ENCODE results near the gene PLPP4. TPM values are rescaled to one million over a fixed set of nuclear protein-coding genes. Genes with fewer than 3 reads are reported as not detected.

PLPP4 gene
- total and polyA plus RNA-seq, 2 experiments from 2014 or later = 0.74 to 1.0 TPM

DNA sequence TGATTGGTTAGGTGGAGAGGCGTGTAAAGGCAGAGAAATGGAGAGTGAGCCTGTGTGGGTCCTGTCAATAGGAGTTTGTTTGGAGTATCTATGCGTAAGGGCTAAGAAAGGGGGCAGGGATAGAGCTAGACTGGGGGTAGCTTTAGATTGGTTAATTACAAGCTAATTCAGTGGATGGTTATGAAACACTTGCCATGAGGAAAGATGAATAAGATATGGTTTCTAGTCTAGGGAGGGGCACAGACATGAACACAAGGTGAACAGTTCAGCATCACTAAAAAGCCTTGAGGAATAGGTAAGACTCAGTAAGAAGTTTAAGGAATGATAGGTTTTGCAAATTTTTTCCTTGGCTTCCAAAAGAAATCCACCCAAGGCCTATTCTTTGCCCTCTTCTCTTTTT, 50.6 kb downstream of the PLPP4 start:
- H3K27me3 ChIP-seq = no peaks in the 10 kb centered on the region
- H3K36me3 ChIP-seq = no peaks in the 10 kb centered on the region
- H3K27ac ChIP-seq = no peak overlapping the region
- H3K9me3 ChIP-seq (ENCODE audit: low read depth) = no peaks in the 10 kb centered on the region
- no peak overlapping the region for H3K4me3 ChIP-seq
- DNase-seq (ENCODE audit: low read depth in 1 of 2, low spot score in 1 of 2) = no peak
- no peaks in the 10 kb centered on the region for H3K4me1 ChIP-seq (ENCODE audit: low read depth)
- TF ChIP-seq, protein P1, sequence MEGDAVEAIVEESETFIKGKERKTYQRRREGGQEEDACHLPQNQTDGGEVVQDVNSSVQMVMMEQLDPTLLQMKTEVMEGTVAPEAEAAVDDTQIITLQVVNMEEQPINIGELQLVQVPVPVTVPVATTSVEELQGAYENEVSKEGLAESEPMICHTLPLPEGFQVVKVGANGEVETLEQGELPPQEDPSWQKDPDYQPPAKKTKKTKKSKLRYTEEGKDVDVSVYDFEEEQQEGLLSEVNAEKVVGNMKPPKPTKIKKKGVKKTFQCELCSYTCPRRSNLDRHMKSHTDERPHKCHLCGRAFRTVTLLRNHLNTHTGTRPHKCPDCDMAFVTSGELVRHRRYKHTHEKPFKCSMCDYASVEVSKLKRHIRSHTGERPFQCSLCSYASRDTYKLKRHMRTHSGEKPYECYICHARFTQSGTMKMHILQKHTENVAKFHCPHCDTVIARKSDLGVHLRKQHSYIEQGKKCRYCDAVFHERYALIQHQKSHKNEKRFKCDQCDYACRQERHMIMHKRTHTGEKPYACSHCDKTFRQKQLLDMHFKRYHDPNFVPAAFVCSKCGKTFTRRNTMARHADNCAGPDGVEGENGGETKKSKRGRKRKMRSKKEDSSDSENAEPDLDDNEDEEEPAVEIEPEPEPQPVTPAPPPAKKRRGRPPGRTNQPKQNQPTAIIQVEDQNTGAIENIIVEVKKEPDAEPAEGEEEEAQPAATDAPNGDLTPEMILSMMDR (IDR thresholded peaks at IDR 0.05; ENCODE audit: low read depth, low read length) = no peak

DNA sequence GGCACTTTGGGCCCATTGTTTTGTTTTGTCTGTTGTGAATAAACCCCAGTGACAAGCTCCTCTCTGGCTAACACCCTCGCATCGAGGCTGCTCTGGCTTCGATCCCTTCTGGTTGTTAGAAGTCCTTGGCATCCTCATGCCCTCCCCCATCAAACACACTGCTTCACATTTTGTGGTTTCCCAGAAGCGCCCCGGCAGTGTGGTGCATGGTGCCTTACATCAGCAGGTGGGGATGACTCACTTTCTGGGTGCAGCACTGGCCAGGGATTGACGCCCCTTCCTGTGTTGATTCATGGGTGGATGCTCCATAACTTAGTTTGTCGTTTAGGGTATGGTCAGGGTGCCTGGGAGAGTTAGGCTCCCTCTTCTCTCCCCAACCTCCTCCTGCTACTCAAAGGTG, 51.4 kb downstream of the PLPP4 start:
- no peak overlapping the region for H3K4me3 ChIP-seq
- no peak for DNase-seq (ENCODE audit: low read depth in 1 of 2, low spot score in 1 of 2)
- no peaks in the 10 kb centered on the region for H3K9me3 ChIP-seq (ENCODE audit: low read depth)
- no peak overlapping the region for H3K27ac ChIP-seq
- TF ChIP-seq, protein P1 (IDR thresholded peaks at IDR 0.05; ENCODE audit: low read depth, low read length) = no peak
- no peaks in the 10 kb centered on the region for H3K36me3 ChIP-seq
- no peaks in the 10 kb centered on the region for H3K27me3 ChIP-seq
- H3K4me1 ChIP-seq (ENCODE audit: low read depth) = no peaks in the 10 kb centered on the region

DNA sequence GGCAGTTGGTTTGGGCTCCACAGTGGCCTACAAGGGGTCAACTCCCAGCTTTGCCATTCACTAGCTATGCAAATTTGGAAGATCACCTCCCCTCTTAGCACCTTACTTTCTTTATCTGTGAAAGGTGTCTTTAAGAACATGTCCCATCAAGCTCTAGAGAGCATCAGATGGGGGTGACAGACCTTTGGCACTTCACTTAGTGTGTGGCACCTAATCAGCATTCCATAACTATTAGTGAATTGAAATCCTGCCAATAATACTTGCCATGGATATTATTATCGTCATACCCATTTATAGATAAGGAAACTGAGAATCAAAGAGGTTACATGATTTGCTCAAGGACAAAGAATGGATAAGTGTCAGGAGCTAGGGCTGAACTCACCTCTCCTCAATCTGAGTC, 51.9 kb downstream of the PLPP4 start:
- DNase-seq (ENCODE audit: low read depth in 1 of 2, low spot score in 1 of 2) = no peak
- Histone ChIP-seq H3K4me3 (no peak overlapping the region), H3K4me1 (ENCODE audit: low read depth) (no peaks in the 10 kb centered on the region), H3K27ac (no peak overlapping the region), H3K27me3 (no peaks in the 10 kb centered on the region), H3K36me3 (no peaks in the 10 kb centered on the region), H3K9me3 (ENCODE audit: low read depth) (no peaks in the 10 kb centered on the region)
- TF ChIP-seq, protein P1 (IDR thresholded peaks at IDR 0.05; ENCODE audit: low read depth, low read length) = no peak

DNA sequence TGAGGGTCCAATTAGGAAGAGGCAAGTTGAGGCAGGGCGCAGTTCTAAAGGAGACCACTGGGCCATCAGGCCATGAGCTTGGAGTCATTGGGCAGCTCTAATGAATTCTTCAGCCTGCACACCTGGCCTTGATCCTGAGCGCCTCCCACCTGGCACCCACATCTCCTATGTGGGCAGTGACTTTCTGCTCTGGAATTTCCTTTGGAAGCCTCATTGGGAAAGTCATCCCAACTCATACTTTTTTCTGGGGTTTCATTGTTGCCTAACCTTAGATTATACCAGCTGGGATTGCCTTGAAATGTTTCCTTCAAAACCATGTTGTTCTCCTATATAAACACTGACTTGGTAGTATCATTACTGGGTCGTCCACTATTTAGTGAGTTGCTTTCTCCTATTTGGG, 54.1 kb downstream of the PLPP4 start:
- TF ChIP-seq, protein P1 (IDR thresholded peaks at IDR 0.05; ENCODE audit: low read depth, low read length) = no peak
- Histone ChIP-seq H3K9me3 (ENCODE audit: low read depth) (no peaks in the 10 kb centered on the region), H3K27ac (no peak overlapping the region), H3K36me3 (no peaks in the 10 kb centered on the region), H3K4me3 (no peak overlapping the region), H3K4me1 (ENCODE audit: low read depth) (no peaks in the 10 kb centered on the region), H3K27me3 (no peaks in the 10 kb centered on the region)
- DNase-seq (ENCODE audit: low read depth in 1 of 2, low spot score in 1 of 2) = no peak

DNA sequence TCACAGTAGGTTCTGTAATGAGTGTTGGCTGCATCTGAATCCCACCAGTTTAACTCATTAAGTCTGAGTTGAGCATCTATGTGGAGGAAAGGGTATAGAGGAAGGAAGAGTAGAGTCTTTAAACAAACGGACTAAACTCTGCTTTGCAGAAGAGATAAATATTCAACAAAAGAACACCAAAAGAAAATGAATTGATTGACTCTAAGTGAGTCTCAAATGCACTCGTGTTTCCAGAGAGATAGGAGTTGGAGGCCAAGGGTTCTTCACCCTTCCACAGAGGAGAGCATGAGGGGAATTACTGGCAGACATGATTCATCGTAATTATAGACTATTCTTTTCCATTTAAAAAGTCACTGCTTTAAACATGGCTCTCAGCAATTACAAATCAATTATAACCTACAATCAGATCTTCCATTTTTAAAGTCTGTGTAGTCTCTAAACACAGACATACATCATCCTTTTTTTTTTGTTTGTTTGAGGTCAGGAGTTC, 56.3 kb downstream of the PLPP4 start:
- no peak overlapping the region for H3K4me3 ChIP-seq
- H3K36me3 ChIP-seq = no peaks in the 10 kb centered on the region
- H3K4me1 ChIP-seq (ENCODE audit: low read depth) = no peaks in the 10 kb centered on the region
- no peaks in the 10 kb centered on the region for H3K9me3 ChIP-seq (ENCODE audit: low read depth)
- no peak overlapping the region for H3K27ac ChIP-seq
- TF ChIP-seq, protein P1 (IDR thresholded peaks at IDR 0.05; ENCODE audit: low read depth, low read length) = no peak
- DNase-seq (ENCODE audit: low read depth in 1 of 2, low spot score in 1 of 2) = no peak
- H3K27me3 ChIP-seq = no peaks in the 10 kb centered on the region

Measured in cardiac muscle cell (in vitro differentiated cells and primary cell).